HG03139 (cell line): ENCODE data around the gene NPDC1.
A peak's percentile ranks its signal among the peaks of the same experiment; 100 is the strongest.

Source experiments
- ATAC-seq: cut with Tn5 transposase; IDR thresholded peaks from one replicate; pipeline ENCODE4 v1.9.1; 2021; ENCODE audit not compliant: unreplicated experiment

Gene NPDC1, protein sequence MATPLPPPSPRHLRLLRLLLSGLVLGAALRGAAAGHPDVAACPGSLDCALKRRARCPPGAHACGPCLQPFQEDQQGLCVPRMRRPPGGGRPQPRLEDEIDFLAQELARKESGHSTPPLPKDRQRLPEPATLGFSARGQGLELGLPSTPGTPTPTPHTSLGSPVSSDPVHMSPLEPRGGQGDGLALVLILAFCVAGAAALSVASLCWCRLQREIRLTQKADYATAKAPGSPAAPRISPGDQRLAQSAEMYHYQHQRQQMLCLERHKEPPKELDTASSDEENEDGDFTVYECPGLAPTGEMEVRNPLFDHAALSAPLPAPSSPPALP

DNA sequence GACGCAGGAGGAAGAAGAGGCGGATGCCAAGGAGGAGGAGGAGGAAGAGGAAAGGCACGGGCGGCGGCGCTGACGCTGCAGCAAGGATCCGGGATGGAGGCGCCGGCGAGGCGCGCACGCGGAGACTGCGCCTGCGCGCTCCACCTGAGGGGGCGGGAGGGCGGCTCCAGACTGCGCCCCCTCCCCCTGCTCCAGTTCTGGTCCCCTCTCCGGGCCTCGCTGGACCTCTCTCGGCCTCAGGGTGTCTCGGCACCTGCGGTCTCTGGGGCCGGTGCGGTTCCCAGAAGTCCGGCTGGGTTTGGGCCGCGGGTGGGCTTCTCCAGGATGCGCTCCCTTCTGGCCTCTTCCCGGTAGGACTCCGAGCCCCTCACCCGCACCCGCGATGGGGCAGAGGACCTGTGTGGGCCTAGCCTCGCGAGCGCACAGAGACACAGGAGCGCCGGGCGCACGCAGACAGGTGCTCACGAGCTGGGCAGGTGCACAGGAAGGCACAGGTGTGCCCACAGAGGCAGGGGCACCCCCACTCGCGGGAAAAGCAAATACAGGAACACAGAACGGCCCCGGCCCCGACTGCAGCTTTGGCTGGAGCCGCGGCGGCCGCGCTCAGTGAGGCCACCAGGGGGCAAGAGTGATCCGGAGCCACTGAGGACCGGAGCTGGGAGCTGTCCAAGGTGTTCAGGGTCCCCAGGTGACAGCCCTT is at the start of gene NPDC1:
TSS of gene NPDC1 (minus strand) at position 90 of the 700 bp plus-strand sequence. CDS start 188 bp downstream, outside the sequence.
- no peak for ATAC-seq

DNA sequence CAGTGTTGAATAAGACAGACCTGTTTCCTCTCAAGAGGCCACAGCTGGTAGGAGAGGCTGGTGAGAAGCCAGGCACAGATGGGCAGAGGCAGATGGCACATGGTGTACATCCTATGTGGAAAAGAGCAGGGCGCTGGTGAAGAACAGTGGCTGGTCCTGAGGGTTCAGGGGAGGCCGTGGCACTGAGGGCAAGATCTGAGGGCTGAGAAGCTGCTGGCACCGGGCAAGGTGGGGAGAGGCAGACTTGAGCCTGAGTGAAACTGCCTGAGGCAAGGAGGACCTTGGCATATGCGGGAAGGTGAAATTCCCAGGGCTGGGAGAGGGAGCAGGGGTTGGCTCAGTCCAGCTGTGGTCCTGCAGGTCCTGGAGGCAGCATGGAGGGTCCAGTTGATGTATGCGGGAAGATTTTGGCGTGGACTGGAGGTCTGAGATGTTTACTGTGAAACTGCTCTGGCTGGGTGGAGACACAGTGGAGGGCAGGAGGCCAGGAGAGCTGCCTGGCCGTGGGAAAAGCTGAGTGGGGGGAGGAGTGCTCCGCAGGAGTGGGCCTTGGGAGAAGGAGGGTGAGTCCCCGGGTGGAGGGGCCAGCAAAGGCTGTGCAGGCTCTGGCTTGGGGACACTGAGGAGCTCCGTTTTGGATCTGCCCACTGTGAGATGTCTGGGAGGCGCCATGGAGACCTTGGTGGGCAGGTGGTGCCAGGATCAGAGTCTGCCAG is 43.4 kb upstream of the NPDC1 start:
- ATAC-seq: no peak

DNA sequence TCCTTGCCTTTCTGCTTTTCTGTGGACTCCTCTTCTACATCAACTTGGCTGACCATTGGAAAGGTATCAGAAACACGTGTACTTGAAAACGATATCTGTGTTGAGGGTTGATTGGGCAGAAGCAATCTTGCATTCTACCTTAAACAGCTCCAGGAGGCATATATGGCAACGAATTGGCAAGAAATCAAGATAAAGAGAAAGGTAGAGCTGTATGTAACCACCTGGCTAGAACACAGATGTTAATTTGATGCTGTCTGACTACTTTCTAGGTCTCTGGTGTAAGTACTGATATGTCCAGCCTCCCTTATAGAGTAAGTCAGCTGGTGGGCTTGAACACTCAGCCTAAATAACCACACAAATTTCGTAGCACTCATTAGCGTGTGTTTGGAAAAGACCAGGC is 42.1 kb upstream of the NPDC1 start:
- ATAC-seq: no peak

DNA sequence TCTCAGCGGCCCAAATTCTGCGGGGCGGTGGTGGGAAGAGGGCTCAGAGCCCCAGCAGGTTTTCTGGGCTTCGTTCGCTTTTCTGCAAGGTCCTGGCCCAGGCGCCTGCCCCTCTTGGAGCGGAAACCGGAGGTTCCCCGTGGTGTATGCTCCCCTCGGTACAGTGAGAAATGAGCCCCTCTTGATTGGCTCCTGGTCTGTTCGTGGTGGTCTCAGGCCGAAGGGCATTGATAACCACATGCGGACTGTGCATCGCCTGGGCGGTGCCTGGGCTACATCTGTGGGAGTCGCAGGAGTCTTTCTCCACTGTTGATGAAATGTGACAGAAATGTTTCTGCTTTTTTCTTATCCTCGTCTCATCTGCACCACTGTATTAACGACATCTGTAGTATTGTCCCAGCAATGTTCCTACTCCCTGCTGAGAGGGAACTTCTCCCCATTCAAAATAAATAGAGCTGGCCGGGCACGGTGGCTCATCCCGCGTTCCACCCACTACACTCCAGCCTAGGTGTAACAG is 41.5 kb upstream of the NPDC1 start:
- ATAC-seq: no peak

DNA sequence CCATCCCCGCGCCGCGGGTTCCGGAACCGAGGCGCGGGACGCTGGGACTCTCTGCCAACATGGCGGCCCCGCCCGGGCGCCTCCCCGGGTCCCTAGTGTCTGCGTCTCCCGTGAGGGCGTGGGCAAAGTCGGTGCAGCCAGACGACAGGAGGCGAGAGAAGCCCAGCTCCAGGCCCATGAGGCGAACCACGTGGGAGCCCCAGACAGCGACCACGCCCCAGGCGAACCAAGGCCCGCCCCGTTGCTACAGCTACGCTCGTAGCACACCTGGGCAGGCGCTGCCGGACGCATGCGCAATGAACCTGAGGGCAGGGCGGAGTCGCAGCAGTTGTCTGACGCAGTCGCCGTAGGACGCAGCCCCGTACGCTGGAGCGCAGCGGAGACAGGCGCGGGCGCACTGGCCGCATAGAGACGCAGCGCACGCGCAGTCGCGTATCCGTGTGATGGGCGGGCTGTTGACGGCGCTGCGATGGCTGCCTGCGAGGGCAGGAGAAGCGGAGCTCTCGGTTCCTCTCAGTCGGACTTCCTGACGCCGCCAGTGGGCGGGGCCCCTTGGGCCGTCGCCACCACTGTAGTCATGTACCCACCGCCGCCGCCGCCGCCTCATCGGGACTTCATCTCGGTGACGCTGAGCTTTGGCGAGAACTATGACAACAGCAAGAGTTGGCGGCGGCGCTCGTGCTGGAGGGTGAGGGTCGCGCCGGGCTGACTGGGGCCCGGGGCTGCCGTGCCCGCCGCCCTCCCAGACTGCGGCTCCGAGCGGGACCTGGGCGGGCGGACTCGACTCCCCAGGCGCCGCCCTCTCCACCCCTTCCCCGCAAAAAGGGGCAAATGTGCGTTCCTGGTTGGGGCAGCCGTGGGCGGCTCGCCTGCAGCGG is 40.8 kb upstream of the NPDC1 start, which contains the start of gene MAN1B1:
TSS of gene MAN1B1 (plus strand) at position 455 of the 878 bp plus-strand sequence. CDS start at position 470, 15 bp downstream.
- peak; percentile 75 for ATAC-seq

DNA sequence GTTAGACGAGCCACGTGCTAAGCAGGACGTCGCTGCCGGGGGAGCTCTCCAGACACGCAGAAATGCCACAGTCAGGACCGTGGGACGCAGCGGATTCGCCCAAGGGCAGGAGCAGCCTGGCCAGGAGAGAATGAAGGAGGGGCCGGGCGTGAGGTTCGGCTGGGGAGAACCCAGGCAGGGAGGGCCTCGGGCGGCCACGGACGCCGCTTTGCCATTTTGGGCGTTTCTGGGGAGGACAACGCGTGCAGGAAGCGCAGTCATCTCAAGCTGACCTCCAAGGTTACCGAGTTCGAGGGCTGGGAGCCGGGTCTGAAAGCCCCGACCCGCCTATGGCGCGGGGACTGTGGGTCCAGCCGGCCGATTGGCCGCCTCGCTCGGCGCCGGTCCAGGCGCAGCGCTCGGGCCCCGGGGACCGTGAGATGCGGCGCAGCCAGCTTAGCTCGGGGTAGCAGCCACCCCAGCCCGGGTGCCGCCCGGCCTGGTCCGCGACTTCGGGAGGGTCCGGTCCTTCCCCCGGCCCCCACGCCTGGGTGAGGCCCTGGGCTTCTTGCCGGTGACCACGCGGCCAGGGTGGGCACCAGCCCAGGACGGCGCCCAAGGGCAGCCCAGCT is 40.0 kb upstream of the NPDC1 start:
- peak; percentile 1 for ATAC-seq

DNA sequence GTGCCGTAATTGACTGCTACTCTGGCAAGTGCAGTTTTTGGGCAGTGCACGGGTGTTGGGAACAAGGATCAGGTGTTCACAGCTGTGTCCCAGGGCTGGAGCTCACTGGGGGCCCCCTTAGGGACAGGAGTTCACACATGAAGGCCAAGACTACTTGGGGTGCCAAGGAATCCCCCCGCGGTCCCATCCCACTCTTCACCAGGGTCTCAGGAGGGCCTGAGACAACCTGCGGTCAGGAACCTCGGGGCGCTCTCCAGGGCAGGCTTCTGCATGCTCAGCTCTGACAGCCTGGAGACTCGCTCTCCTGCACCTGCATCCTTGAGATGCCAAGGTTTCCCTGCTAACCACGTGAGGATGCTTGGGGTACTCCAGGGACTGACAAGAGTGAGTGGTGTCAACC is 38.5 kb upstream of the NPDC1 start:
- ATAC-seq: no peak

DNA sequence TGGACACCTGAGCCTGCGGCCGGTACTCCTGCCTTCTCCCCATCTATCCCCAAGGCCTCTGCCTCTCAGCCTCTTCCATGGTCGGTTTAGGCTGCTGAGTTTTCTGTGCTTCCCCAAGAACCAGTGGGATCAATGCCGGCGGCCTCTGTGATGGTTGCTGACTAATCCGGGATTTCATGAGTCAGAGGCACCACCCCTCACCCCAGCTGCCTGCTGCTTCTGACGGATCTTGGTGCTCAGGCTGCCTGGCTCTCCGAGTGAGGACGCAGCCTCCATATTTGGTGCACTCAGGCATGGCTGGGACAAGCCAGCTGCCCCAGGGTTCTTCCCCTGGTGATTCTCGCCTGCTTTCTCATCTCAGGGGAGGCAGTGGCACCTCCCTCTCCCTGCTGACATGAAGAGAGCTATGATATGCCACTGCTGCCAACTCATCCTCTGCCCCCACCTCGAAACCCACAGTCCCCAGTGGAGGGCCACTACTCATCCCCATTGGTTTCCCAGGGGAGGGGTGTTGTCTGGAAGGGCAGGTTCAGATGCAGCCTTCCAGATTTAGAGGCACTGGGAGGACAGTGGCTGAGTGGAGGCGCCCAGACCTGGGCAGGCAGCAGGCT is 37.5 kb upstream of the NPDC1 start:
- ATAC-seq: no peak

DNA sequence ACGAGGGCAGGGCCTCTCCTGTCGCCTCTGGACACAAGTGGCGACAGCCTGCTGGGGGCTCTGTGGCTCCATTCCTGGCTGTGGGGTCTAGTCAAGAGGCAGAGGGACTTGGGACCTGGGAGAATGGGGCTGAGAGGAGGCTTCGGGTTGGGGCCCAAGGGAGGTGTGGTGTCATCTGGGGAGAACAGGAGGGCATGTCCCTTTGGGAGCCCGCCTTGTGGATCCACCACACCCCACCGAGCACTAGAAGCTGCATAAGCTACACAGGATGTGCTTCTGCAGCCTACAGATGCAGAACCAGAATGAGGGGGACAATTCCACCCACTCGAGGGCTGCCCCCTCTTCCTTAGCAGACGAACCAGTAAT is 36.9 kb upstream of the NPDC1 start:
- no peak for ATAC-seq

DNA sequence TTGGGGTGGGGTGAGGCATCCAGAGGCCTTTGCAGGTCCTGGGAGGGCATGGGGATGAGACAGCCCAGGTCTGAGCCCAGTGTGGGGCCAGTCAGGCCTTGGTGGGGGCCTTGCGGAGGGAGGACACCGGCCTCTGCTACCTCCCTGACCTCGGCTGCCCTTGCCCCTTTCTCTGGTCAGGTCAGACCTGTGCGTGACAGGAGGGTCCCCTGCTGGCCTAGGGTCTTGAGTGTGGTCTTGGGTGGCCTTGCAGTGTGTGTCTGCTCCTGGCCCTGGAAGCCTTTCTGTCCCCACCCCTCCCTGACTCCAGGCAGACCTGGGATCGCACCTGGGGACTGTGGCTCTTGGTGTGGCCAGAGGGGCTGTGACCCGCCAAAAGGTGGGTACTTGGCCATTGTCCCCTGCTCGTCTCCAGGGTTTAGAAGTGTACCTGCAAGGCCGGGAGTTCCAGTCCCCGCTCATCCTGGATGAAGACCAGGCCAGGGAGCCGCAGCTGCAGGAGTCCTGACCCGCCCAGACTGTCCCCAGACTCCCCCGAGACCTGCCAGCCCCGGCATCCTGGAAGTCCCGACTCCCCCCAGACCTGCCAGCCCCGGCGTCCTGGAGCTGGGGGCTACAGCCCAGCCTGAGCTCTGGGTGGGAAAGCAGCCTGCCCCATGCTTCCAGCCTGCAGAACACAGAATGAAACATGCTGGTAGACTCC is 36.4 kb upstream of the NPDC1 start:
- ATAC-seq: no peak

DNA sequence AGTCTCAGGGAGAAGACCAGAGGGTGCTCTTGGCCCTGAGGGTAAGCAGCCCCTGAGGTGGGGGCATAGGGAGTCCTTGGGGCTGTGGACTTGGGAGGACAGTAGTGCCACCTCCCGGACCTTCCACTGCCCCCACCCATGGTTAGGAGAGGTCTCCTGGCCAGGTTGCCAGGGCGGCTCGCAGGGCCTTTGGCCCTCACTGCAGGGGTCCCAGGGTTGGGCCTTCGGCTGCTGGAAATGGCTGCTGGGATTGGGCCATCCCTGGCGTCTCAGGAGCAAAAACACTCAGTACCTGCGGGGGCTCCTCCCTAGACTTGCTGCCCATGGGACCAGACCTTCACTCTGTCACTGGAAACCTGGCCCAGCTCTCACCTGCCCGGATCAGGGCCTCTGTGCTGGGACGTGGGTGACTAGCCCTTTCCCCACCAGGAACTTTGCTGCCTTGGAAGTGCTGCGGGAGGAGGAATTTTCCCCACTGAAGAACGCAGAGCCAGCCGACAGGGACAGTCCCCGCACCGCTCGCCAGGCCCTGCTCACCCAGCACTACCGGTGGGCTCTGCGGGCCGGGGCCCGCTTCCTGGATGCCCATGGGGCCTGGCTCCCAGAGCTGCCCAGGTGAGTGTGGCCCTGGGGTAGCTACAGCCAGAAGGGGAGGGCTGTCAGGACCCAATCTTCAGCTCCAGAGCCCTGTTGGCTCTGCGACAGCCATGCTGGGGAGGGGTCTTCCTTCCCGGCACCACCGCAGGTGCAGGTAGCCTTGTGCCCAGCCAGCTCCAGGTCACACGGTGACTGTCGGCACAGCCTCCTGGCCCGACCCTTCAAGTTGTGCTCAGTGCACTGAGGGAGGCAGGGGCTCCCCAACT is 34.5 kb upstream of the NPDC1 start:
- ATAC-seq: no peak

DNA sequence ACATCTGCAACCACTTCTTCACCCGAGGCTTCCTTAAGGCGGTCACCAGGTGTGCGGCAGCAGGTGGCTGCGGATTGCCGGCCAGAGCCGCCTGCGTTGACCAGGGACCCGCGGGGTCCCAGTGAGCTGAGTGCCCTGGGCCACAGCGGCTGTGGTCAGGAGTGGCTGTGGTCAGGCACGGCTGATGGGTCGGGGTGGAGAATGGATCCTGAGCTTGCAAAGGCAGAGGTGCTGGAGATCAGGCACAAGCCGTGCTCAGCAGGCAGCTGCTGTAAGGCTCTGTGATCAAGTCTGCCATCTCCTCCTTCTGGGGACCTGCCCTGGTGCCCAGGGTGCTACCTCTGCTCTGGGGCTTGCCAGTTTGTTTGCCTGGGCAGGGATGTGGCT is 33.4 kb upstream of the NPDC1 start:
- ATAC-seq: no peak

DNA sequence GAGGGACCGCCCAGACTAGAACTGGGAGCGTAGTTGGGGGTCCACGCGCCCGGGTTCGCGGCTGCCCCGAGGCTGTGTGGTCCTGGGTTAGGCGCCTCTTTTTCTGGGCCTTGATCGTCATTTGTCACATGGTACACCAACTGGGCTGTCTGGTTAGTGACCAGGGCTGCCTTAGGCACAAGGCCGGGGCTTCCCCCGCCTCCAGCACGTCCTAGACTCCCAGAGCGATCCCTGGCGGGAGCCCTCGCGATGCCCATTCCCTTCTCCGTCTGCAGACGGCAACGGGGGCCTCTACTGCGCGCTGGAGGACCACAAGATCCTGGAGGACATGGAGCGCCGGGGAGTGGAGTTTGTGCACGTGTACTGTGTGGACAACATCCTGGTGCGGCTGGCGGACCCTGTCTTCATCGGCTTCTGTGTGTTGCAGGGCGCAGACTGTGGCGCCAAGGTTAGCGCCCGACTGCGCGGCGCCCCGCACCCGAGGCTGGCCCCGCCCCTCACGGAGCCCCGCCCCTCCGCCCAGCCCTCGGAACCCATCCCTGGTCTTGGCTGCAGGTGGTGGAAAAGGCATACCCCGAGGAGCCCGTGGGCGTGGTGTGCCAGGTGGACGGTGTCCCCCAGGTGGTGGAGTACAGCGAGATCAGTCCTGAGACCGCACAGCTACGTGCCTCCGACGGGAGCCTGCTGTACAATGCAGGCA is 32.9 kb upstream of the NPDC1 start:
- ATAC-seq: no peak

DNA sequence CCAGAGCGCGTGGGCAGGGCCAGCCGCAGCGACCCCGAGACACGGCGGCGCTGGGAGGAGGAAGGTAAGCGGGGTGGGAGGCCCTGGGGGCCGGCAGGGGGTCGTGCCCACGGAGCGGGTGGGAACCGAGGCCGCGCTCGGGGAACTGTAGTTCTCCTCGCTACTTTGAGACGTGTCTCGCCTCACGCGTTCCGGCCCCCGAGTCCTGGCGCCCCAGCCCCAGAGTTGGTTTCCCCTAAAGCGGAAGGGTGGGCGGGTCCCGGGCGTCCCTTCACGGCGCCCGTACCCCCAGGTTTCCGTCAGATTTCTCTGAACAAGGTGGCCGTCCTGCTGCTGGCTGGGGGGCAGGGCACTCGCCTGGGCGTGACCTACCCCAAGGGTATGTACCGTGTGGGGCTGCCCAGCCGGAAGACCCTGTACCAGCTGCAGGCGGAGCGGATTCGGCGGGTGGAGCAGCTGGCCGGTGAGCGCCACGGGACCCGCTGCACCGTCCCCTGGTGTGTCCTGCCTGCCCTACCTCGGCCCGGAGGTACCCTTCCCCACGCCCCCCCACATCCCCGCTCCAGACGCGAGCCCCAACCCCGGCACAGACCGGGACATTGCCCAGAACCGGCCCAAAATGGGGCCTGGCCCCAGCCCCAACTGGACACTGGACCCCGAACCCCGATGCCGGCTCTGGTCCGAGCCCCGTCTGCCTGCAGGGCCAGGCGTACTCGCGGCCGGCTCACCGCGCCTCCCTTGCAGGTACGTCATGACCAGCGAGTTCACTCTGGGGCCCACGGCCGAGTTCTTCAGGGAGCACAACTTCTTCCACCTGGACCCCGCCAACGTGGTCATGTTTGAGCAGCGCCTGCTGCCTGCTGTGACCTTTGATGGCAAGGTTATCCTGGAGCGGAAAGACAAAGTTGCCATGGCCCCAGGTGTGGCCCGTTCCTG is 32.0 kb upstream of the NPDC1 start:
- no peak for ATAC-seq

DNA sequence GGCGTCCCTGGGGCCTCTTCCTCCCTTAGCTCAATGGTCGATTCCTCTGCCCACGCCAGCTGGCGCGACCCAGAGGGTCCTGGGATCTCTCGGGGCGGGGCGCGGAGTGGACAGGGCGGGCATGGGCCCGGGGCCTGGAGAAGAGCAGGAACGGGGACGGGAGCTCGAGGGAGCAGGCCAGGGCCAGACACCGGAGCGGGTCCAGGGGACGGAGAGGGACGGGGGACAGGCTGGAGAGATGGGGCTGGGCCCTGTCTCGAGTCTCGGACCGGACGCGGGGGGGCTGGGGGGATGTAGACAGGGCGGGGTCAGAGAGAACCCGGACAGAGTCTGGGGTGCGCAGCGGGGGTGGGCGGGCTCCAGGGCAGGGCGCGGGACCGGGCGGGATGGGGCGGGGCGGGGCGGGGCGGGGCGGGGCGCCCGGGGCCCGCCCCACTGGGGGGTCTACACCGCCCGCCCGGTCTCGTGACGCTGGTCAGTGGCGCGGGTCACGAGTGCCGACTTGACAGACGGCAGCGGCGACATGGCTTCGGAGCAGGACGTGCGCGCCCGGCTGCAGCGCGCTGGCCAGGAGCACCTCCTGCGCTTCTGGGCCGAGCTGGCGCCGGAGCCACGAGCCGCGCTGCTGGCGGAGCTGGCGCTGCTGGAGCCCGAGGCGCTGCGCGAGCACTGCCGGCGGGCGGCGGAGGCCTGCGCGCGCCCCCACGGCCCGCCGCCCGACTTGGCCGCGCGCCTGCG is 31.2 kb upstream of the NPDC1 start, which contains the start of gene UAP1L1:
TSS of gene UAP1L1 (plus strand) at position 508 of the 738 bp plus-strand sequence. CDS start at position 524, 16 bp downstream.
- ATAC-seq: no peak

DNA sequence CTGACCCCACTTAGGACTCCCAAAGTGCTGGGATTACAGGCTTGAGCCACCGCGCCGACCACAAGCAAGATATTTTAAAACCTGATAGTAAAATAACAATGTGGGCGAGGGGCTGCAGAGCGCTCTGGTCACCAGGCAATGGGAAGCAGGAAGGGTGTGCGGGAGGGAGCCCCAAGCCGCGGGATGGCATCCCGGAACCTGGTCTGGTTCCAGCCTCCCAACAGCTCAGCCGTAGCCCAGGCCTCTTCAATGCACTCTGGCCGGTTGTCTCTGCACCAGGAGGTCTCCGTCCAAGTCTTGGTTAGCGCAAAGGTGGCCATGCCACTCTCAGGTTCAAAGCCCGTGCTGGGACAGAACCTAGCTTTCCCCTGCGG is 30.6 kb upstream of the NPDC1 start:
- ATAC-seq: no peak
